ENCODE measurements around the gene LTBP3.

LTBP3 gene

GRCh38 chr11:65593518-65594414 lies 35.6 kb upstream of the LTBP3 start:
- Histone ChIP-seq H3K36me3 (ENCODE audit: insufficient read depth, low read length) (no peaks in the 10 kb centered on the region), H3K79me2 (ENCODE audit: control insufficient read depth, insufficient read depth, low read length, unreplicated experiment) (no peaks in the 10 kb centered on the region), H3K27me3 (ENCODE audit: insufficient read depth, low read length) (no peaks in the 10 kb centered on the region), H2AFZ (ENCODE audit: low read length, unreplicated experiment) (no peak overlapping the region), H3K27ac (ENCODE audit: low read depth, low read length) (no peak overlapping the region), H3K4me1 (ENCODE audit: control insufficient read depth, insufficient read depth, low read length, unreplicated experiment) (peaks cover 11% of the 10 kb centered on the region), H3K4me3 (ENCODE audit: low read depth, low read length) (no peak overlapping the region)

- H3K27ac ChIP-seq (ENCODE audit: low read depth, low read length), result no peak overlapping the region
- no peaks in the 10 kb centered on the region for H3K36me3 ChIP-seq (ENCODE audit: insufficient read depth, low read length)
- no peak overlapping the region for H2AFZ ChIP-seq (ENCODE audit: low read length, unreplicated experiment)
- peaks cover 16% of the 10 kb centered on the region for H3K4me1 ChIP-seq (ENCODE audit: control insufficient read depth, insufficient read depth, low read length, unreplicated experiment)
- no peaks in the 10 kb centered on the region for H3K27me3 ChIP-seq (ENCODE audit: insufficient read depth, low read length)
- no peak overlapping the region for H3K4me3 ChIP-seq (ENCODE audit: low read depth, low read length)
- H3K79me2 ChIP-seq (ENCODE audit: control insufficient read depth, insufficient read depth, low read length, unreplicated experiment), result no peaks in the 10 kb centered on the region
These were observed 34.8 kb upstream of the LTBP3 start for GRCh38 chr11:65592858-65593517.

GRCh38 chr11:65591939-65592857 lies 34.0 kb upstream of the LTBP3 start:
- no peaks in the 10 kb centered on the region for H3K36me3 ChIP-seq (ENCODE audit: insufficient read depth, low read length)
- H2AFZ ChIP-seq (ENCODE audit: low read length, unreplicated experiment), result no peak overlapping the region
- no peak overlapping the region for H3K4me3 ChIP-seq (ENCODE audit: low read depth, low read length)
- peaks cover 24% of the 10 kb centered on the region for H3K4me1 ChIP-seq (ENCODE audit: control insufficient read depth, insufficient read depth, low read length, unreplicated experiment)
- H3K79me2 ChIP-seq (ENCODE audit: control insufficient read depth, insufficient read depth, low read length, unreplicated experiment), result no peaks in the 10 kb centered on the region
- H3K27ac ChIP-seq (ENCODE audit: low read depth, low read length), result no peak overlapping the region
- no peaks in the 10 kb centered on the region for H3K27me3 ChIP-seq (ENCODE audit: insufficient read depth, low read length)

- no peaks in the 10 kb centered on the region for H3K36me3 ChIP-seq (ENCODE audit: insufficient read depth, low read length)
- H3K4me1 ChIP-seq (ENCODE audit: control insufficient read depth, insufficient read depth, low read length, unreplicated experiment), result peaks cover 24% of the 10 kb centered on the region
- no peaks in the 10 kb centered on the region for H3K79me2 ChIP-seq (ENCODE audit: control insufficient read depth, insufficient read depth, low read length, unreplicated experiment)
- H3K4me3 ChIP-seq (ENCODE audit: low read depth, low read length), result no peak overlapping the region
- no peaks in the 10 kb centered on the region for H3K27me3 ChIP-seq (ENCODE audit: insufficient read depth, low read length)
- no peak overlapping the region for H2AFZ ChIP-seq (ENCODE audit: low read length, unreplicated experiment)
- no peak overlapping the region for H3K27ac ChIP-seq (ENCODE audit: low read depth, low read length)
These were observed 32.1 kb upstream of the LTBP3 start for GRCh38 chr11:65590240-65590738.

GRCh38 chr11:65589444-65590239 lies 31.5 kb upstream of the LTBP3 start:
- no peak overlapping the region for H2AFZ ChIP-seq (ENCODE audit: low read length, unreplicated experiment)
- no peaks in the 10 kb centered on the region for H3K36me3 ChIP-seq (ENCODE audit: insufficient read depth, low read length)

GRCh38 chr11:65588199-65589054 lies 30.3 kb upstream of the LTBP3 start:
- no peak overlapping the region for H3K4me3 ChIP-seq (ENCODE audit: low read depth, low read length)
- no peak overlapping the region for H3K27ac ChIP-seq (ENCODE audit: low read depth, low read length)

More at GRCh38 chr11:65589444-65590239, 31.5 kb upstream of the LTBP3 start:
- H3K79me2 ChIP-seq (ENCODE audit: control insufficient read depth, insufficient read depth, low read length, unreplicated experiment), result no peaks in the 10 kb centered on the region
- peaks cover 20% of the 10 kb centered on the region for H3K4me1 ChIP-seq (ENCODE audit: control insufficient read depth, insufficient read depth, low read length, unreplicated experiment)
- H3K27me3 ChIP-seq (ENCODE audit: insufficient read depth, low read length), result no peaks in the 10 kb centered on the region
- no peak overlapping the region for H3K4me3 ChIP-seq (ENCODE audit: low read depth, low read length)
- H3K27ac ChIP-seq (ENCODE audit: low read depth, low read length), result no peak overlapping the region

DNA sequence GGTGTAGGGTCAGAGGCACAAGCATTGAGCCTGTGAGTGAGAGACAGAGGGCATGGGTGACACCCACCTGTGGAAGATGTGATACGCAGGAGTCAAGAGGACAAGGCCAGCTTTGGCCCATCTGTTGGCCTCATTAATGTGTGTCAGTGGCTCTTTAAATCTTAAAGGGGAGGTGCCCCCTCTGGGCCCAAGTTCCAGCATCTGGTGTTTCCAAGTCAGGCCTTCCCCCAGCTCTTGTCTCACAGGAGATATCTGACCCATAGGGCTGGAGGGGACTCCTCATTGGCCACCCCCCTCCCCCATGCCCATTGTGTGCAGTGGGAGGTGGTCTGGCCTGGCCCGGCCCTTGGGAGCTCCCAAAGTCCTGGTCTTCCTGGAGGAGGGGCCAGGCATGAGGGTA lies 28.5 kb upstream of the LTBP3 start:
- Histone ChIP-seq H2AFZ (ENCODE audit: low read length, unreplicated experiment) (no peak overlapping the region), H3K36me3 (ENCODE audit: insufficient read depth, low read length) (peaks cover 7% of the 10 kb centered on the region; the same call in 1 of the 2 replicates), H3K4me3 (ENCODE audit: low read depth, low read length) (no peak overlapping the region), H3K79me2 (ENCODE audit: control insufficient read depth, insufficient read depth, low read length, unreplicated experiment) (no peaks in the 10 kb centered on the region), H3K27me3 (ENCODE audit: insufficient read depth, low read length) (no peaks in the 10 kb centered on the region), H3K27ac (ENCODE audit: low read depth, low read length) (no peak overlapping the region), H3K4me1 (ENCODE audit: control insufficient read depth, insufficient read depth, low read length, unreplicated experiment) (peaks cover 20% of the 10 kb centered on the region)

More at GRCh38 chr11:65588199-65589054, 30.3 kb upstream of the LTBP3 start:
- Histone ChIP-seq H2AFZ (ENCODE audit: low read length, unreplicated experiment) (no peak overlapping the region), H3K79me2 (ENCODE audit: control insufficient read depth, insufficient read depth, low read length, unreplicated experiment) (no peaks in the 10 kb centered on the region), H3K27me3 (ENCODE audit: insufficient read depth, low read length) (no peaks in the 10 kb centered on the region), H3K4me1 (ENCODE audit: control insufficient read depth, insufficient read depth, low read length, unreplicated experiment) (peaks cover 20% of the 10 kb centered on the region), H3K36me3 (ENCODE audit: insufficient read depth, low read length) (0 out of 2 replicates have a peak, but pooled peaks cover 4% of the 10 kb centered on the region)

GRCh38 chr11:65586247-65586630 lies 28.1 kb upstream of the LTBP3 start:
- Histone ChIP-seq H3K27ac (ENCODE audit: low read depth, low read length) (no peak overlapping the region), H3K4me3 (ENCODE audit: low read depth, low read length) (no peak overlapping the region), H3K4me1 (ENCODE audit: control insufficient read depth, insufficient read depth, low read length, unreplicated experiment) (peaks cover 20% of the 10 kb centered on the region)

More at GRCh38 chr11:65586247-65586630, 28.1 kb upstream of the LTBP3 start:
- peaks cover 7% of the 10 kb centered on the region; the same call in 1 of the 2 replicates for H3K36me3 ChIP-seq (ENCODE audit: insufficient read depth, low read length)
- no peaks in the 10 kb centered on the region for H3K27me3 ChIP-seq (ENCODE audit: insufficient read depth, low read length)
- H3K79me2 ChIP-seq (ENCODE audit: control insufficient read depth, insufficient read depth, low read length, unreplicated experiment), result no peaks in the 10 kb centered on the region
- no peak overlapping the region for H2AFZ ChIP-seq (ENCODE audit: low read length, unreplicated experiment)

Measured in ACC112 (cell line).